Measurements from ENCODE around the gene SLC22A31. TPM values are rescaled to one million over a fixed set of nuclear protein-coding genes. Genes with fewer than 3 reads are reported as not detected.

SLC22A31 gene
- total RNA-seq, 1 experiment from 2014 or later: 8.4 TPM

DNA sequence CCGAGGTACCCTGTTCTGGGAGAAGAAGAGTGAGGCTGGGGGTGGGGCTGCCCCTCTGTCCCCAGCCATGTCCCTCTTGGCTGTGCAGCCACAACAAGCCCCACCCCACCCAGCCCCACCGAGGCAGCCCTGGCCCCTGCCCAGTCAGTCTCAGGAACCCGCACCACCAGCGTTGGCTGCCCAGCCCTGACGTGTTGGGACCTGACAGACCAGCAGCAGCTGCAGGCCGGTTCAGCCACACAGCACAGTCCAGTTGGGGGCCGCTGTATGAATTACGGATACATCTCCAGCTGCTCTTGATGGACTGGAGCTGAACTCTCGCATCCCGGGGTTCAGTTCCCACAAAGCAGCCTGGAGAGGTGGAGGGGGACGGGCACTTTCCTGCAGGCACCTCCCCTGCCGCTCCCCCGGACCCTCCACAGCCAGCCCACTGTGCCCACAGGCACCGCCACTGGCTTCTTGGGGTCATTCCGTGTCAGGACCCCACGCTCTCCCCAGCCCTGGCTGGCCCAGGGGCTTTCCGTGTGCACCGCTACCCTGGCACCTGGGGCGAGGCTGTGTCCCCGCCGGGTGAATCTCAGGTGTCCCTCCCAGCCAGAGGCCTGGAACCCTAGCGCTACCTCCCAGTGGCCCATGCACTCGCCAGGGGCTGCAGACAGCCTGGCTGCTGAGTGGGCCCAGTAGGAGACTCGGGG, 21.7 kb downstream of the SLC22A31 start:
- no peak overlapping the region for H3K4me3 ChIP-seq (ENCODE audit: low read length)
- H3K9me3 ChIP-seq (ENCODE audit: low read length): no peaks in the 10 kb centered on the region
- no peak overlapping the region for H3K27ac ChIP-seq (ENCODE audit: low read length)
- no peaks in the 10 kb centered on the region for H3K9me2 ChIP-seq (replicated peaks; ENCODE audit: low read length)
- H3K9ac ChIP-seq (ENCODE audit: low read length): no peak overlapping the region
- BruUV-seq (replicated peaks): no TSS peak
- H3K36me3 ChIP-seq (ENCODE audit: low read depth, low read length): no peaks in the 10 kb centered on the region
- no peak overlapping the region for H3K4me2 ChIP-seq (ENCODE audit: low read length)
- TF ChIP-seq EZH2 (IDR thresholded peaks at IDR 0.05; ENCODE audit: low read length, unreplicated experiment): no peak
- no peak for TF ChIP-seq EZH2phosphoT487 (IDR thresholded peaks at IDR 0.05; ENCODE audit: borderline replicate concordance, low read length)
- TF ChIP-seq, protein P1, sequence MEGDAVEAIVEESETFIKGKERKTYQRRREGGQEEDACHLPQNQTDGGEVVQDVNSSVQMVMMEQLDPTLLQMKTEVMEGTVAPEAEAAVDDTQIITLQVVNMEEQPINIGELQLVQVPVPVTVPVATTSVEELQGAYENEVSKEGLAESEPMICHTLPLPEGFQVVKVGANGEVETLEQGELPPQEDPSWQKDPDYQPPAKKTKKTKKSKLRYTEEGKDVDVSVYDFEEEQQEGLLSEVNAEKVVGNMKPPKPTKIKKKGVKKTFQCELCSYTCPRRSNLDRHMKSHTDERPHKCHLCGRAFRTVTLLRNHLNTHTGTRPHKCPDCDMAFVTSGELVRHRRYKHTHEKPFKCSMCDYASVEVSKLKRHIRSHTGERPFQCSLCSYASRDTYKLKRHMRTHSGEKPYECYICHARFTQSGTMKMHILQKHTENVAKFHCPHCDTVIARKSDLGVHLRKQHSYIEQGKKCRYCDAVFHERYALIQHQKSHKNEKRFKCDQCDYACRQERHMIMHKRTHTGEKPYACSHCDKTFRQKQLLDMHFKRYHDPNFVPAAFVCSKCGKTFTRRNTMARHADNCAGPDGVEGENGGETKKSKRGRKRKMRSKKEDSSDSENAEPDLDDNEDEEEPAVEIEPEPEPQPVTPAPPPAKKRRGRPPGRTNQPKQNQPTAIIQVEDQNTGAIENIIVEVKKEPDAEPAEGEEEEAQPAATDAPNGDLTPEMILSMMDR (conservative IDR thresholded peaks at IDR 0.05; ENCODE audit: low read depth, low read length): no peak
- H3K27me3 ChIP-seq (ENCODE audit: low read length): no peaks in the 10 kb centered on the region
- DNase-seq (no peak), ATAC-seq (no peak)
- CTCF ChIA-PET: no interaction called here
- no peaks in the 10 kb centered on the region for H4K20me1 ChIP-seq (ENCODE audit: low read length)
- H3F3A ChIP-seq (ENCODE audit: low read length, unreplicated experiment): no peaks in the 10 kb centered on the region
- POLR2A ChIA-PET (ENCODE audit: unreplicated experiment): no interaction called here
- intact Hi-C loops (cut with micrococcal nuclease): no loop called here
- H3K79me2 ChIP-seq (ENCODE audit: low read length): no peaks in the 10 kb centered on the region
- no peak overlapping the region for H2AFZ ChIP-seq (ENCODE audit: low read length)
- no peaks in the 10 kb centered on the region for H3K4me1 ChIP-seq (ENCODE audit: insufficient read depth, low read length)

DNA sequence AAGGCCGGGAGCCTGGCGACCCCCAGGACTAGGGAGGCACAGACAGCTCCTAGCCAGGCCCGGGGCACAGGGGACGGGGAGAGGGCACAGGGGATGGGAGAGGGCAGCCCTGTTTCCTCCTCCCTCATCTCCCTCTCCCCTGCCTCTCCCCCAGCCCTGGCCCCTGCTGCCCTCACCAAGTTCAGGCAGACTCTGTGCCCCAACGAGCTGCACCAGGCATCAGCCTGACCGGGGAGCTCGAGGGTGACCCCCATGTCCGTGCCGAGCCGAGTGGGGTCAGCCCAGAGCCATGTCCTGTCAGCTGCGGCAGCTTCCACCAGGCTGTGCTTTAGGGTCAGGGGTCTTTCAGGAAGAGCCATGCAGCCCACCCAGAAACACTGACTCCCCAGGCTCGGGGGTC, 22.8 kb downstream of the SLC22A31 start:
- no peaks in the 10 kb centered on the region for H3K27me3 ChIP-seq (ENCODE audit: low read length)
- POLR2A ChIA-PET (ENCODE audit: unreplicated experiment): no interaction called here
- intact Hi-C loops (cut with micrococcal nuclease): no loop called here

DNA sequence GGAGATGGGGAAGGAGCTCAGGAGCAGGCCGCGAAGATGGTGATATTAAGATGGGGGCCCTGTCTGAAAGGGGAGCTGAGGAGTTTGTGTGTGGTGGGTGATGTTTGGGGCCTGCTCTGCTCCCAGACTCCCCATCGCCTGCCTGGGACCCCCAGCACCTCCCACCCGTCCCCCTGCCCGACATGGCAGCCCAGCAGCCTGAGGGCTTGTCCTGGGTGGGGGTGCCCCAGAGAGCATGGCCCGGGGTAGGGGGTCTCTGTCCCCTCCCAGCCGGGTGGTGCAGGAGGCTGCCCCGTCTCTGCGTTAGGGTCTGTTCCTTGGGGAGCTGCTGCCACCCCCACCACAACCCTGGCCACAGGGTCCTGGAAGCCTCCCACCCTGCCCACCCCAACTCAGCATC, 23.6 kb downstream of the SLC22A31 start:
- no TSS peak for BruUV-seq (replicated peaks)
- Histone ChIP-seq H3K79me2 (ENCODE audit: low read length) (no peaks in the 10 kb centered on the region), H3K9me2 (replicated peaks; ENCODE audit: low read length) (no peaks in the 10 kb centered on the region), H3K4me2 (ENCODE audit: low read length) (no peak overlapping the region), H3K4me1 (ENCODE audit: insufficient read depth, low read length) (peaks cover 3% of the 10 kb centered on the region; the same call in 1 of the 2 replicates), H3K27me3 (ENCODE audit: low read length) (no peaks in the 10 kb centered on the region), H3K36me3 (ENCODE audit: low read depth, low read length) (no peaks in the 10 kb centered on the region), H2AFZ (ENCODE audit: low read length) (no peak overlapping the region), H3K9me3 (ENCODE audit: low read length) (no peaks in the 10 kb centered on the region), H3K4me3 (ENCODE audit: low read length) (no peak overlapping the region), H3K27ac (ENCODE audit: low read length) (no peak overlapping the region), H4K20me1 (ENCODE audit: low read length) (no peaks in the 10 kb centered on the region), H3F3A (ENCODE audit: low read length, unreplicated experiment) (no peaks in the 10 kb centered on the region), H3K9ac (ENCODE audit: low read length) (no peak overlapping the region)
- no peak for ATAC-seq
- no peak for TF ChIP-seq EZH2phosphoT487 (IDR thresholded peaks at IDR 0.05; ENCODE audit: borderline replicate concordance, low read length)
- TF ChIP-seq, protein P1 (conservative IDR thresholded peaks at IDR 0.05; ENCODE audit: low read depth, low read length): no peak
- TF ChIP-seq EZH2 (IDR thresholded peaks at IDR 0.05; ENCODE audit: low read length, unreplicated experiment): no peak
- intact Hi-C loops (cut with micrococcal nuclease): no loop called here
- CTCF ChIA-PET: no interaction called here
- DNase-seq: no peak
- POLR2A ChIA-PET (ENCODE audit: unreplicated experiment): no interaction called here

More for the DNA sequence above, 22.8 kb downstream of the SLC22A31 start:
- H3F3A ChIP-seq (ENCODE audit: low read length, unreplicated experiment): no peaks in the 10 kb centered on the region
- H3K9me3 ChIP-seq (ENCODE audit: low read length): no peaks in the 10 kb centered on the region
- H3K79me2 ChIP-seq (ENCODE audit: low read length): no peaks in the 10 kb centered on the region
- BruUV-seq (replicated peaks): no TSS peak
- H3K27ac ChIP-seq (ENCODE audit: low read length): no peak overlapping the region
- TF ChIP-seq EZH2phosphoT487 (IDR thresholded peaks at IDR 0.05; ENCODE audit: borderline replicate concordance, low read length): no peak
- TF ChIP-seq, protein P1 (conservative IDR thresholded peaks at IDR 0.05; ENCODE audit: low read depth, low read length): no peak
- no peak for TF ChIP-seq EZH2 (IDR thresholded peaks at IDR 0.05; ENCODE audit: low read length, unreplicated experiment)
- DNase-seq (no peak), ATAC-seq (no peak)
- no peak overlapping the region for H3K9ac ChIP-seq (ENCODE audit: low read length)
- no peaks in the 10 kb centered on the region for H3K36me3 ChIP-seq (ENCODE audit: low read depth, low read length)
- H3K4me3 ChIP-seq (ENCODE audit: low read length): no peak overlapping the region
- no peak overlapping the region for H2AFZ ChIP-seq (ENCODE audit: low read length)
- H3K4me2 ChIP-seq (ENCODE audit: low read length): no peak overlapping the region
- H3K4me1 ChIP-seq (ENCODE audit: insufficient read depth, low read length): no peaks in the 10 kb centered on the region
- CTCF ChIA-PET: no interaction called here
- no peaks in the 10 kb centered on the region for H3K9me2 ChIP-seq (replicated peaks; ENCODE audit: low read length)
- no peaks in the 10 kb centered on the region for H4K20me1 ChIP-seq (ENCODE audit: low read length)
